ENCODE data around the gene ITPR2.
"Not testable (repeated sequence)": the region's sequence is repeated elsewhere in the genome, so short reads cannot be mapped to it uniquely, and the experiment has no call there.

ITPR2 gene

DNA sequence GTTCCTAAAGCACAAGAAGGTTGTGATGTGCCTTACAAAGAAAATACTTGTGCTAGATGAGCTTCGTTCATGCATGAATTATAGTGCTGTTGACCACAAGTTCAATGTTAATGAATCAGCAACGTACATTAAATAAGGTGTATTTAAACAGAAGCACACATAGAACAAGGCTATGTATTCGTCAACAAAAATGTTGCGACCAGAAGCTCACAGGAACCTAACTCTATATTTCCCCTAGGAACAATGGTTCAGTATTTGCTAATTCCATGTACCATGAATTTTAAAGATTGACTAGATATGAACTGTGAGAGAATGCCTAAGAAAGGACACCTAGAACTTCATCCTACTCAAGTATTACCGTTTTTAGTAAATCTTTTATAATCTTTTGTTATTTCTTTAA, 149.6 kb downstream of the ITPR2 start:
- TF ChIP-seq, protein P1, sequence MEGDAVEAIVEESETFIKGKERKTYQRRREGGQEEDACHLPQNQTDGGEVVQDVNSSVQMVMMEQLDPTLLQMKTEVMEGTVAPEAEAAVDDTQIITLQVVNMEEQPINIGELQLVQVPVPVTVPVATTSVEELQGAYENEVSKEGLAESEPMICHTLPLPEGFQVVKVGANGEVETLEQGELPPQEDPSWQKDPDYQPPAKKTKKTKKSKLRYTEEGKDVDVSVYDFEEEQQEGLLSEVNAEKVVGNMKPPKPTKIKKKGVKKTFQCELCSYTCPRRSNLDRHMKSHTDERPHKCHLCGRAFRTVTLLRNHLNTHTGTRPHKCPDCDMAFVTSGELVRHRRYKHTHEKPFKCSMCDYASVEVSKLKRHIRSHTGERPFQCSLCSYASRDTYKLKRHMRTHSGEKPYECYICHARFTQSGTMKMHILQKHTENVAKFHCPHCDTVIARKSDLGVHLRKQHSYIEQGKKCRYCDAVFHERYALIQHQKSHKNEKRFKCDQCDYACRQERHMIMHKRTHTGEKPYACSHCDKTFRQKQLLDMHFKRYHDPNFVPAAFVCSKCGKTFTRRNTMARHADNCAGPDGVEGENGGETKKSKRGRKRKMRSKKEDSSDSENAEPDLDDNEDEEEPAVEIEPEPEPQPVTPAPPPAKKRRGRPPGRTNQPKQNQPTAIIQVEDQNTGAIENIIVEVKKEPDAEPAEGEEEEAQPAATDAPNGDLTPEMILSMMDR (IDR thresholded peaks at IDR 0.05; ENCODE audit: low read length): no peak
- TF ChIP-seq EZH2 (optimal IDR thresholded peaks at IDR 0.05; ENCODE audit: low read depth, low read length) (no peak), EZH2phosphoT487 (IDR thresholded peaks at IDR 0.05; ENCODE audit: low read length) (no peak)
- no peaks in the 10 kb centered on the region for H3K9me3 ChIP-seq (replicated peaks; ENCODE audit: insufficient read depth, low read length)
- no peaks in the 10 kb centered on the region for H3K79me2 ChIP-seq (ENCODE audit: low read length)
- H4K20me1 ChIP-seq (ENCODE audit: insufficient read depth, low read length): no peaks in the 10 kb centered on the region
- no peaks in the 10 kb centered on the region for H3K9me2 ChIP-seq (replicated peaks; ENCODE audit: insufficient read depth, low read length)
- no peaks in the 10 kb centered on the region for H3K36me3 ChIP-seq (replicated peaks; ENCODE audit: insufficient read depth, low read length)
- H3K27me3 ChIP-seq (replicated peaks; ENCODE audit: insufficient read depth, low read length): no peaks in the 10 kb centered on the region
- no peaks in the 10 kb centered on the region for H3K4me1 ChIP-seq (ENCODE audit: low read length)
- no peak overlapping the region for H3K27ac ChIP-seq (ENCODE audit: low read length)
- no peak overlapping the region for H2AFZ ChIP-seq (ENCODE audit: low read length)
- H3K4me3 ChIP-seq (ENCODE audit: low read length): no peak overlapping the region
- DNase-seq: no peak
- H3F3A ChIP-seq (ENCODE audit: insufficient read depth, low read length): no peaks in the 10 kb centered on the region
- H3K9ac ChIP-seq (ENCODE audit: low read length): no peak overlapping the region
- no peak overlapping the region for H3K4me2 ChIP-seq (ENCODE audit: low read depth, low read length)

DNA sequence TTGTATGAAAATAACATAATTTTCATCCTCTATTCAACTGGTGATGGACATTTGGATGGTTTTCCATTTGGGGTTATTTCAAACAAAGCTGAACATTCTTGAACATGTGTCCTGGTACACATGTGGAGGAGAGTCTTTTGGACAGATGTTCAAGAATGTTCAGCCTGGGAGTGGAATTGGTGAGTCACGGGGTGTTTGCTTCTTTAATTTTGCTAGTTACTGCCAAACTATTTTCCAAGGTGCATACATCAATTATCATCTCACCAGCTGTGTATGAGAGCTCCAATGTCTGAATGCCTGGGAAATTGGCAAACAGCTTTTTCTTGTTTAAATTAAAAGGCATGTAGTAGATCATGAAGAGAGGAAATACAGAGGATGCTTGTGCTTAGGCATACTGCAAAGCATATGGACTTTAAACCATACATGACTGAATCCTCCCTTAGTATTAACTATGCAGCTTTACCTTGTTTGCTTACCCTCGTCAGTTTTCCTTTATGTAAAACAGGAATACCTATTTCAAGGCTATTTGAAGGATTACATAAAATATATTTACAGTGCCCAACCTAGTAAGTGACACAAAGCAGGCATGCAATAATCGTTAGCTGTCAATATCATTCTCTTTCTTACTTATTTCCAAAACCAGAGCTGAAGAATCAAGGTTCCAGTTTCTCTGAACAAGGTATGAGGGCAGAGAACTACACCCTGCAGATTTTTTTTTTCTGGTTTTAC, 152.1 kb downstream of the ITPR2 start:
- H3K79me2 ChIP-seq (ENCODE audit: low read length): no peaks in the 10 kb centered on the region
- H4K20me1 ChIP-seq (ENCODE audit: insufficient read depth, low read length): no peaks in the 10 kb centered on the region
- no peaks in the 10 kb centered on the region for H3K27me3 ChIP-seq (replicated peaks; ENCODE audit: insufficient read depth, low read length)
- TF ChIP-seq EZH2 (optimal IDR thresholded peaks at IDR 0.05; ENCODE audit: low read depth, low read length) (no peak), EZH2phosphoT487 (IDR thresholded peaks at IDR 0.05; ENCODE audit: low read length) (no peak)
- TF ChIP-seq, protein P1 (IDR thresholded peaks at IDR 0.05; ENCODE audit: low read length): no peak
- no peak overlapping the region for H3K27ac ChIP-seq (ENCODE audit: low read length)
- no peaks in the 10 kb centered on the region for H3K9me2 ChIP-seq (replicated peaks; ENCODE audit: insufficient read depth, low read length)
- H2AFZ ChIP-seq (ENCODE audit: low read length): no peak overlapping the region
- DNase-seq: no peak
- H3F3A ChIP-seq (ENCODE audit: insufficient read depth, low read length): no peaks in the 10 kb centered on the region
- H3K9me3 ChIP-seq (replicated peaks; ENCODE audit: insufficient read depth, low read length): no peaks in the 10 kb centered on the region
- no peak overlapping the region for H3K4me2 ChIP-seq (ENCODE audit: low read depth, low read length)
- H3K9ac ChIP-seq (ENCODE audit: low read length): no peak overlapping the region
- H3K4me1 ChIP-seq (ENCODE audit: low read length): no peaks in the 10 kb centered on the region
- H3K4me3 ChIP-seq (ENCODE audit: low read length): no peak overlapping the region
- H3K36me3 ChIP-seq (replicated peaks; ENCODE audit: insufficient read depth, low read length): no peaks in the 10 kb centered on the region

DNA sequence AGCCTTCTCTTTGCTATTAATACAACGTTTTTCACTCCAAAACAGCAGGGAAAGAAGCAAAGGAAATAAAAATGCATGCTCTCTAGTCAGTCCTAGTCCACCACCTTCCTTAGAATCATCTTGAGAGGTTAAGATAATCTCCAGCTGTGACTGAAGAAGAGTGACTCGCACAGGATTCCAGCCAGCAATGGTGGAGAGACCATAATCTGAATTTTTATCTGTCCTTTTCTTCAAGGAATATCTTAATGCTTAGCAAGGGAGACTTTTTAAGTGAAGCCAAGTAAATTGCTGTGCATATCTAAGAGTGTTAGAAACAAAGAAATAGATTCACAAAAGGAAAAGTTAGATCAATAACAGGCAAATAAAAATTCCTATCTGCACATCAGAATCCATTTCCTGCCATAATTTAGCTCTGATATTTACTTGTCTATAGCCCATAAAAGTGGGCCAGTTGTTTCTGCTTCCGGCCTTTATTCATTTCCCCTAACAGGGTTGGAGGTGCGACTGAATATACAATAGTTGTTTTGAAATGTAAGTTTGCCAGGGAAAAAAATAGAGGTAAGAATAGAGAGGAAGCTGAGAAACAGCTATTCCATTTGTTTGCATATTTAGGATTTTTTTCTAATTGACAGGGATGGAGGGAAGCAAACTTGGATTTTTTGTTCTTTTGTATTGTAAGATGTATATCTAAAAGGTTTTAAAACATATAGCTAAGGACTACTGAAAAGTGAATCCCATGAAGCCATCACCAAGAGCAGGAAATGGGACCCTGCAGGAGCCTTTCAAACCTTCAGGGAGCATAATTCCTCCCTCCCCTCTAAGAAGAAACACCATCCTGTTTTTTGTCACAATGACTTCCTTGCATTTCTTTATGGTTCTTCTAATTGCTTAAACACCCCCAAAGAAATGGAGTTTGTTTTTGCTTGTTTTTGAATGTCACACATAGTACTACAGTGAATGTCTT, 154.0 kb downstream of the ITPR2 start:
- Histone ChIP-seq H3K36me3 (replicated peaks; ENCODE audit: insufficient read depth, low read length) (no peaks in the 10 kb centered on the region), H3K4me2 (ENCODE audit: low read depth, low read length) (no peak overlapping the region), H3K9me2 (replicated peaks; ENCODE audit: insufficient read depth, low read length) (no peaks in the 10 kb centered on the region), H3K4me3 (ENCODE audit: low read length) (no peak overlapping the region), H2AFZ (ENCODE audit: low read length) (no peak overlapping the region), H3F3A (ENCODE audit: insufficient read depth, low read length) (no peaks in the 10 kb centered on the region), H4K20me1 (ENCODE audit: insufficient read depth, low read length) (no peaks in the 10 kb centered on the region), H3K27ac (ENCODE audit: low read length) (no peak overlapping the region), H3K4me1 (ENCODE audit: low read length) (no peaks in the 10 kb centered on the region), H3K9ac (ENCODE audit: low read length) (no peak overlapping the region), H3K27me3 (replicated peaks; ENCODE audit: insufficient read depth, low read length) (no peaks in the 10 kb centered on the region), H3K9me3 (replicated peaks; ENCODE audit: insufficient read depth, low read length) (no peaks in the 10 kb centered on the region), H3K79me2 (ENCODE audit: low read length) (no peaks in the 10 kb centered on the region)
- TF ChIP-seq EZH2phosphoT487 (IDR thresholded peaks at IDR 0.05; ENCODE audit: low read length) (no peak), EZH2 (optimal IDR thresholded peaks at IDR 0.05; ENCODE audit: low read depth, low read length) (no peak)
- TF ChIP-seq, protein P1 (IDR thresholded peaks at IDR 0.05; ENCODE audit: low read length): no peak
- no peak for DNase-seq

DNA sequence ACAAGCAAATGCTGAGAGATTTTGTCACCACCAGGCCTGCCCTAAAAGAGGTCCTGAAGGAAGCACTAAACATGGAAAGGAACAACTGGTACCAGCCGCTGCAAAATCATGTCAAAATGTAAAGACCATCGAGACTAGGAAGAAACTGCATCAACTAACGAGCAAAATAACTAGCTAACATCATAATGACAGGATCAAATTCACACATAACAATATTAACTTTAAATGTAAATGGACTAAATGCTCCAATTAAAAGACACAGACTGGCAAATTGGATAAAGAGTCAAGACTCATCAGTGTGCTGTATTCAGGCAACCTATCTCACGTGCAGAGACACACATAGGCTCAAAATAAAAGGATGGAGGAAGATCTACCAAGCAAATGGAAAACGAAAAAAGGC, 161.5 kb downstream of the ITPR2 start:
- H3K4me2 ChIP-seq (ENCODE audit: low read depth, low read length); H3K4me1 ChIP-seq (ENCODE audit: low read length); H4K20me1 ChIP-seq (ENCODE audit: insufficient read depth, low read length); H3K27me3 ChIP-seq (replicated peaks; ENCODE audit: insufficient read depth, low read length); H3K27ac ChIP-seq (ENCODE audit: low read length); DNase-seq; H2AFZ ChIP-seq (ENCODE audit: low read length); H3K9me2 ChIP-seq (replicated peaks; ENCODE audit: insufficient read depth, low read length); H3K79me2 ChIP-seq (ENCODE audit: low read length); H3F3A ChIP-seq (ENCODE audit: insufficient read depth, low read length); H3K9me3 ChIP-seq (replicated peaks; ENCODE audit: insufficient read depth, low read length); H3K4me3 ChIP-seq (ENCODE audit: low read length); H3K36me3 ChIP-seq (replicated peaks; ENCODE audit: insufficient read depth, low read length); H3K9ac ChIP-seq (ENCODE audit: low read length): not testable (repeated sequence)

Data from MM.1S (cell line).